ENCODE results near the gene CERCAM.

DNA sequence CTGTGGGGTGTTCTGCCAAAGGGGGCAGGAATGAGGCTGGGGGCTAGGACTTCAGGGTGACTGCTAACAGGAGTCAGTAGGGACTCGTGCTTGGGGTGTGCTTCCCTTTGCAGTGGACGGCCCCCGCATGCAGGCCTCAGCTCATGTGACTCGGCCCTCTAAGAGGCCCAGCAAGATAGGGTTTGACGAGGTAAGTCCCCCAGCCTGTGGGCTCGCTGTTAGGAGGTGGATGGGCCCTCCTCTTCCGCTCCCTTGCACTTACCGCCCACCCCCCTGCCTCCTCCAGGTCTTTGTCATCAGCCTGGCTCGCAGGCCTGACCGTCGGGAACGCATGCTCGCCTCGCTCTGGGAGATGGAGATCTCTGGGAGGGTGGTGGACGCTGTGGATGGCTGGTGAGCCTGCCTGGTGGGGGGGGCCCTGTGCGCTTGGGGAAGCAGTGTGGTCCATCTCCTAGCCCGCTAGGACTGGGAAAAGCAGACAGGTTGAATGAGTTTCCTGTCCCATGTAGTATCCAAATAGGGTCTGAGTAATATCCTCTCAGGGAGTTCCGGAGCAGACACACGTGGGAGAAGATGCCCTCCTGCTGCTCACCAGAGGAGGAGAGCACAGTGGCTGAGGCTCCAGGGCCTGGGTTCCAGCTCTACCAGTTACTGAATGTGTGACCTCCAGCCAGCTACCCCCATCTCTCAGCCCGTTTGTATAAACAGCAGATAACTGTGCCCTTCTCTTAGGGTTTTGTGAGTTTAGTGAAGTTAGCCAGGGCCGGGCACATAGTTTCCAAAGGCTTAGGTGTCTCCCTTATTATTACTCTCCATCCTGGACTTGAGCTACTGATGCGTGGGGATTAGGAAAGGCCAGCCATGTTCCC is 8.2 kb downstream of the CERCAM start:
- TF ChIP-seq, protein P1, sequence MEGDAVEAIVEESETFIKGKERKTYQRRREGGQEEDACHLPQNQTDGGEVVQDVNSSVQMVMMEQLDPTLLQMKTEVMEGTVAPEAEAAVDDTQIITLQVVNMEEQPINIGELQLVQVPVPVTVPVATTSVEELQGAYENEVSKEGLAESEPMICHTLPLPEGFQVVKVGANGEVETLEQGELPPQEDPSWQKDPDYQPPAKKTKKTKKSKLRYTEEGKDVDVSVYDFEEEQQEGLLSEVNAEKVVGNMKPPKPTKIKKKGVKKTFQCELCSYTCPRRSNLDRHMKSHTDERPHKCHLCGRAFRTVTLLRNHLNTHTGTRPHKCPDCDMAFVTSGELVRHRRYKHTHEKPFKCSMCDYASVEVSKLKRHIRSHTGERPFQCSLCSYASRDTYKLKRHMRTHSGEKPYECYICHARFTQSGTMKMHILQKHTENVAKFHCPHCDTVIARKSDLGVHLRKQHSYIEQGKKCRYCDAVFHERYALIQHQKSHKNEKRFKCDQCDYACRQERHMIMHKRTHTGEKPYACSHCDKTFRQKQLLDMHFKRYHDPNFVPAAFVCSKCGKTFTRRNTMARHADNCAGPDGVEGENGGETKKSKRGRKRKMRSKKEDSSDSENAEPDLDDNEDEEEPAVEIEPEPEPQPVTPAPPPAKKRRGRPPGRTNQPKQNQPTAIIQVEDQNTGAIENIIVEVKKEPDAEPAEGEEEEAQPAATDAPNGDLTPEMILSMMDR (IDR thresholded peaks at IDR 0.05): no peak
- TF ChIP-seq BHLHE40 (IDR thresholded peaks at IDR 0.05; ENCODE audit: low read depth, low read length) (no peak), EHF (CRISPR knock-in tag; IDR thresholded peaks at IDR 0.05) (no peak), ESRRA (IDR thresholded peaks at IDR 0.05; ENCODE audit: borderline replicate concordance, low read length) (no peak), RCOR1 (IDR thresholded peaks at IDR 0.05; ENCODE audit: low read depth, low read length) (no peak), HOXA7 (CRISPR knock-in tag; IDR thresholded peaks at IDR 0.05) (no peak), EP300 (IDR thresholded peaks at IDR 0.05) (no peak), HDAC2 (IDR thresholded peaks at IDR 0.05) (no peak), ZFP36 (IDR thresholded peaks at IDR 0.05; ENCODE audit: borderline replicate concordance, partially characterized antibody) (no peak)
- TF ChIP-seq, protein P2, sequence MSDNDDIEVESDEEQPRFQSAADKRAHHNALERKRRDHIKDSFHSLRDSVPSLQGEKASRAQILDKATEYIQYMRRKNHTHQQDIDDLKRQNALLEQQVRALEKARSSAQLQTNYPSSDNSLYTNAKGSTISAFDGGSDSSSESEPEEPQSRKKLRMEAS (IDR thresholded peaks at IDR 0.05): no peak
- TF ChIP-seq, protein P3, sequence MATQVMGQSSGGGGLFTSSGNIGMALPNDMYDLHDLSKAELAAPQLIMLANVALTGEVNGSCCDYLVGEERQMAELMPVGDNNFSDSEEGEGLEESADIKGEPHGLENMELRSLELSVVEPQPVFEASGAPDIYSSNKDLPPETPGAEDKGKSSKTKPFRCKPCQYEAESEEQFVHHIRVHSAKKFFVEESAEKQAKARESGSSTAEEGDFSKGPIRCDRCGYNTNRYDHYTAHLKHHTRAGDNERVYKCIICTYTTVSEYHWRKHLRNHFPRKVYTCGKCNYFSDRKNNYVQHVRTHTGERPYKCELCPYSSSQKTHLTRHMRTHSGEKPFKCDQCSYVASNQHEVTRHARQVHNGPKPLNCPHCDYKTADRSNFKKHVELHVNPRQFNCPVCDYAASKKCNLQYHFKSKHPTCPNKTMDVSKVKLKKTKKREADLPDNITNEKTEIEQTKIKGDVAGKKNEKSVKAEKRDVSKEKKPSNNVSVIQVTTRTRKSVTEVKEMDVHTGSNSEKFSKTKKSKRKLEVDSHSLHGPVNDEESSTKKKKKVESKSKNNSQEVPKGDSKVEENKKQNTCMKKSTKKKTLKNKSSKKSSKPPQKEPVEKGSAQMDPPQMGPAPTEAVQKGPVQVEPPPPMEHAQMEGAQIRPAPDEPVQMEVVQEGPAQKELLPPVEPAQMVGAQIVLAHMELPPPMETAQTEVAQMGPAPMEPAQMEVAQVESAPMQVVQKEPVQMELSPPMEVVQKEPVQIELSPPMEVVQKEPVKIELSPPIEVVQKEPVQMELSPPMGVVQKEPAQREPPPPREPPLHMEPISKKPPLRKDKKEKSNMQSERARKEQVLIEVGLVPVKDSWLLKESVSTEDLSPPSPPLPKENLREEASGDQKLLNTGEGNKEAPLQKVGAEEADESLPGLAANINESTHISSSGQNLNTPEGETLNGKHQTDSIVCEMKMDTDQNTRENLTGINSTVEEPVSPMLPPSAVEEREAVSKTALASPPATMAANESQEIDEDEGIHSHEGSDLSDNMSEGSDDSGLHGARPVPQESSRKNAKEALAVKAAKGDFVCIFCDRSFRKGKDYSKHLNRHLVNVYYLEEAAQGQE (IDR thresholded peaks at IDR 0.05): no peak
- TF ChIP-seq, protein P4, sequence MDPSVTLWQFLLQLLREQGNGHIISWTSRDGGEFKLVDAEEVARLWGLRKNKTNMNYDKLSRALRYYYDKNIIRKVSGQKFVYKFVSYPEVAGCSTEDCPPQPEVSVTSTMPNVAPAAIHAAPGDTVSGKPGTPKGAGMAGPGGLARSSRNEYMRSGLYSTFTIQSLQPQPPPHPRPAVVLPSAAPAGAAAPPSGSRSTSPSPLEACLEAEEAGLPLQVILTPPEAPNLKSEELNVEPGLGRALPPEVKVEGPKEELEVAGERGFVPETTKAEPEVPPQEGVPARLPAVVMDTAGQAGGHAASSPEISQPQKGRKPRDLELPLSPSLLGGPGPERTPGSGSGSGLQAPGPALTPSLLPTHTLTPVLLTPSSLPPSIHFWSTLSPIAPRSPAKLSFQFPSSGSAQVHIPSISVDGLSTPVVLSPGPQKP (IDR thresholded peaks at IDR 0.05; ENCODE audit: low read depth, low read length): no peak
